HG03103 (cell line): ENCODE results near the gene TPCN2.

Experiments used
- ATAC-seq: cut with Tn5 transposase; IDR thresholded peaks from one replicate; pipeline ENCODE4 v1.9.1; 2021; ENCODE audit warnings: low read depth; ENCODE audit not compliant: unreplicated experiment

TPCN2 gene

GRCh38 chr11:69158301-69159149 is 109.8 kb downstream of the TPCN2 start:
- ATAC-seq: no peak

- no peak for ATAC-seq
Measured at GRCh38 chr11:69159150-69159852, 110.6 kb downstream of the TPCN2 start.

GRCh38 chr11:69160296-69161116 is 111.8 kb downstream of the TPCN2 start:
- no peak for ATAC-seq

- ATAC-seq: no peak
Measured at GRCh38 chr11:69161117-69161407, 112.3 kb downstream of the TPCN2 start.

- no peak for ATAC-seq
Measured at GRCh38 chr11:69162505-69162904, 113.8 kb downstream of the TPCN2 start.

- no peak for ATAC-seq
Measured at GRCh38 chr11:69163842-69164241, 115.1 kb downstream of the TPCN2 start.

GRCh38 chr11:69164824-69165223 is 116.1 kb downstream of the TPCN2 start:
- no peak for ATAC-seq

- ATAC-seq: no peak
Measured at GRCh38 chr11:69165775-69166174, 117.0 kb downstream of the TPCN2 start.

GRCh38 chr11:69166218-69167115 is 117.7 kb downstream of the TPCN2 start:
- ATAC-seq: peak; percentile 79

GRCh38 chr11:69167130-69167915 is 118.6 kb downstream of the TPCN2 start:
- no peak for ATAC-seq

- no peak for ATAC-seq
Measured at GRCh38 chr11:69167916-69168691, 119.4 kb downstream of the TPCN2 start.

GRCh38 chr11:69169479-69169878 is 120.7 kb downstream of the TPCN2 start:
- ATAC-seq: no peak

- no peak for ATAC-seq
Measured at GRCh38 chr11:69170704-69171103, 122.0 kb downstream of the TPCN2 start.

GRCh38 chr11:69171476-69172240 is 122.9 kb downstream of the TPCN2 start:
- no peak for ATAC-seq

GRCh38 chr11:69172674-69173073 is 123.9 kb downstream of the TPCN2 start:
- no peak for ATAC-seq

- ATAC-seq: no peak
Measured at GRCh38 chr11:69173331-69173730, 124.6 kb downstream of the TPCN2 start.

- no peak for ATAC-seq
Measured at GRCh38 chr11:69173925-69174581, 125.3 kb downstream of the TPCN2 start.
